ENCODE data around the gene C5AR1.
A peak's percentile ranks its signal among the peaks of the same experiment; 100 is the strongest.
"Not testable (repeated sequence)": the region's sequence is repeated elsewhere in the genome, so short reads cannot be mapped to it uniquely, and the experiment has no call there.

C5AR1 gene

GRCh38 chr19:47300867-47301266, 8.8 kb upstream of the C5AR1 start:
- H3K9me3 ChIP-seq (ENCODE audit: control insufficient read depth, low read length); H3K4me3 ChIP-seq (ENCODE audit: low read length); H3K36me3 ChIP-seq (ENCODE audit: control insufficient read depth, insufficient read depth, low read length, severe bottlenecking); DNase-seq (ENCODE audit: low read depth); H3K27me3 ChIP-seq (replicated peaks; ENCODE audit: control insufficient read depth, insufficient read depth, low read length); H3K4me1 ChIP-seq (ENCODE audit: control insufficient read depth, insufficient read depth, low read length); H3K9ac ChIP-seq (ENCODE audit: low read length): not testable (repeated sequence)

GRCh38 chr19:47302249-47302648, 7.4 kb upstream of the C5AR1 start:
- Histone ChIP-seq H3K4me1 (ENCODE audit: control insufficient read depth, insufficient read depth, low read length) (peaks cover 13% of the 10 kb centered on the region), H3K9ac (ENCODE audit: low read length) (no peak overlapping the region), H3K9me3 (ENCODE audit: control insufficient read depth, low read length) (no peaks in the 10 kb centered on the region), H3K36me3 (ENCODE audit: control insufficient read depth, insufficient read depth, low read length, severe bottlenecking) (no peaks in the 10 kb centered on the region), H3K4me3 (ENCODE audit: low read length) (no peak overlapping the region), H3K27me3 (replicated peaks; ENCODE audit: control insufficient read depth, insufficient read depth, low read length) (no peaks in the 10 kb centered on the region)
- DNase-seq (ENCODE audit: low read depth): no peak

- H3K27me3 ChIP-seq (replicated peaks; ENCODE audit: control insufficient read depth, insufficient read depth, low read length): no peaks in the 10 kb centered on the region
- H3K9me3 ChIP-seq (ENCODE audit: control insufficient read depth, low read length): no peaks in the 10 kb centered on the region
- DNase-seq (ENCODE audit: low read depth): no peak
- peaks cover 20% of the 10 kb centered on the region for H3K4me1 ChIP-seq (ENCODE audit: control insufficient read depth, insufficient read depth, low read length)
- H3K4me3 ChIP-seq (ENCODE audit: low read length): no peak overlapping the region
- no peaks in the 10 kb centered on the region for H3K36me3 ChIP-seq (ENCODE audit: control insufficient read depth, insufficient read depth, low read length, severe bottlenecking)
- no peak overlapping the region for H3K9ac ChIP-seq (ENCODE audit: low read length)
Measured at GRCh38 chr19:47303966-47304365, 5.7 kb upstream of the C5AR1 start.

GRCh38 chr19:47305309-47305751, 4.3 kb upstream of the C5AR1 start:
- DNase-seq (ENCODE audit: low read depth): peak; percentile 99
- Histone ChIP-seq H3K27me3 (replicated peaks; ENCODE audit: control insufficient read depth, insufficient read depth, low read length) (no peaks in the 10 kb centered on the region), H3K9me3 (ENCODE audit: control insufficient read depth, low read length) (no peaks in the 10 kb centered on the region), H3K4me1 (ENCODE audit: control insufficient read depth, insufficient read depth, low read length) (peaks cover 29% of the 10 kb centered on the region), H3K36me3 (ENCODE audit: control insufficient read depth, insufficient read depth, low read length, severe bottlenecking) (no peaks in the 10 kb centered on the region), H3K4me3 (ENCODE audit: low read length) (no peak overlapping the region), H3K9ac (ENCODE audit: low read length) (peak overlapping the region; percentile 56)

GRCh38 chr19:47306303-47306702, 3.4 kb upstream of the C5AR1 start:
- Histone ChIP-seq H3K27me3 (replicated peaks; ENCODE audit: control insufficient read depth, insufficient read depth, low read length) (no peaks in the 10 kb centered on the region), H3K9ac (ENCODE audit: low read length) (peak overlapping the region; percentile 56), H3K36me3 (ENCODE audit: control insufficient read depth, insufficient read depth, low read length, severe bottlenecking) (no peaks in the 10 kb centered on the region), H3K4me3 (ENCODE audit: low read length) (no peak overlapping the region), H3K9me3 (ENCODE audit: control insufficient read depth, low read length) (no peaks in the 10 kb centered on the region), H3K4me1 (ENCODE audit: control insufficient read depth, insufficient read depth, low read length) (peaks cover 38% of the 10 kb centered on the region)
- DNase-seq (ENCODE audit: low read depth): no peak

- Histone ChIP-seq H3K9ac (ENCODE audit: low read length) (peak overlapping the region; percentile 35), H3K9me3 (ENCODE audit: control insufficient read depth, low read length) (no peaks in the 10 kb centered on the region), H3K4me3 (ENCODE audit: low read length) (no peak overlapping the region), H3K27me3 (replicated peaks; ENCODE audit: control insufficient read depth, insufficient read depth, low read length) (no peaks in the 10 kb centered on the region), H3K4me1 (ENCODE audit: control insufficient read depth, insufficient read depth, low read length) (peaks cover 39% of the 10 kb centered on the region), H3K36me3 (ENCODE audit: control insufficient read depth, insufficient read depth, low read length, severe bottlenecking) (no peaks in the 10 kb centered on the region)
- peak; percentile 43 for DNase-seq (ENCODE audit: low read depth)
Measured at GRCh38 chr19:47309038-47309437, 623 bp upstream of the C5AR1 start.

GRCh38 chr19:47310323-47310722, 662 bp downstream of the C5AR1 start:
- H3K4me1 ChIP-seq (ENCODE audit: control insufficient read depth, insufficient read depth, low read length): peaks cover 45% of the 10 kb centered on the region
- no peaks in the 10 kb centered on the region for H3K36me3 ChIP-seq (ENCODE audit: control insufficient read depth, insufficient read depth, low read length, severe bottlenecking)
- no peak overlapping the region for H3K9ac ChIP-seq (ENCODE audit: low read length)
- H3K9me3 ChIP-seq (ENCODE audit: control insufficient read depth, low read length): no peaks in the 10 kb centered on the region
- no peak overlapping the region for H3K4me3 ChIP-seq (ENCODE audit: low read length)
- no peaks in the 10 kb centered on the region for H3K27me3 ChIP-seq (replicated peaks; ENCODE audit: control insufficient read depth, insufficient read depth, low read length)
- DNase-seq (ENCODE audit: low read depth): no peak

- DNase-seq (ENCODE audit: low read depth): no peak
- H3K9ac ChIP-seq (ENCODE audit: low read length): peak overlapping the region; percentile 28
- no peaks in the 10 kb centered on the region for H3K27me3 ChIP-seq (replicated peaks; ENCODE audit: control insufficient read depth, insufficient read depth, low read length)
- H3K4me1 ChIP-seq (ENCODE audit: control insufficient read depth, insufficient read depth, low read length): peaks cover 46% of the 10 kb centered on the region
- H3K9me3 ChIP-seq (ENCODE audit: control insufficient read depth, low read length): no peaks in the 10 kb centered on the region
- H3K36me3 ChIP-seq (ENCODE audit: control insufficient read depth, insufficient read depth, low read length, severe bottlenecking): no peaks in the 10 kb centered on the region
- no peak overlapping the region for H3K4me3 ChIP-seq (ENCODE audit: low read length)
Measured at GRCh38 chr19:47310819-47311218, 1.2 kb downstream of the C5AR1 start.

GRCh38 chr19:47312366-47313006, 2.8 kb downstream of the C5AR1 start:
- peaks cover 37% of the 10 kb centered on the region for H3K4me1 ChIP-seq (ENCODE audit: control insufficient read depth, insufficient read depth, low read length)
- no peaks in the 10 kb centered on the region for H3K36me3 ChIP-seq (ENCODE audit: control insufficient read depth, insufficient read depth, low read length, severe bottlenecking)
- H3K4me3 ChIP-seq (ENCODE audit: low read length): no peak overlapping the region
- no peak for DNase-seq (ENCODE audit: low read depth)
- no peak overlapping the region for H3K9ac ChIP-seq (ENCODE audit: low read length)
- H3K9me3 ChIP-seq (ENCODE audit: control insufficient read depth, low read length): no peaks in the 10 kb centered on the region
- no peaks in the 10 kb centered on the region for H3K27me3 ChIP-seq (replicated peaks; ENCODE audit: control insufficient read depth, insufficient read depth, low read length)

- no peaks in the 10 kb centered on the region for H3K9me3 ChIP-seq (ENCODE audit: control insufficient read depth, low read length)
- no peaks in the 10 kb centered on the region for H3K36me3 ChIP-seq (ENCODE audit: control insufficient read depth, insufficient read depth, low read length, severe bottlenecking)
- H3K4me1 ChIP-seq (ENCODE audit: control insufficient read depth, insufficient read depth, low read length): peaks cover 31% of the 10 kb centered on the region
- no peaks in the 10 kb centered on the region for H3K27me3 ChIP-seq (replicated peaks; ENCODE audit: control insufficient read depth, insufficient read depth, low read length)
- DNase-seq (ENCODE audit: low read depth): no peak
- H3K9ac ChIP-seq (ENCODE audit: low read length): no peak overlapping the region
- H3K4me3 ChIP-seq (ENCODE audit: low read length): no peak overlapping the region
Measured at GRCh38 chr19:47313754-47314295, 4.2 kb downstream of the C5AR1 start.

- peak; percentile 92 for DNase-seq (ENCODE audit: low read depth)
Measured at GRCh38 chr19:47315125-47315821, 5.6 kb downstream of the C5AR1 start.

More at GRCh38 chr19:47315125-47315821, 5.6 kb downstream of the C5AR1 start:
- H3K4me1 ChIP-seq (ENCODE audit: control insufficient read depth, insufficient read depth, low read length): peaks cover 21% of the 10 kb centered on the region
- H3K9me3 ChIP-seq (ENCODE audit: control insufficient read depth, low read length): no peaks in the 10 kb centered on the region
- peaks cover 5% of the 10 kb centered on the region for H3K27me3 ChIP-seq (replicated peaks; ENCODE audit: control insufficient read depth, insufficient read depth, low read length)
- peak overlapping the region; percentile 51 for H3K9ac ChIP-seq (ENCODE audit: low read length)
- H3K36me3 ChIP-seq (ENCODE audit: control insufficient read depth, insufficient read depth, low read length, severe bottlenecking): no peaks in the 10 kb centered on the region
- H3K4me3 ChIP-seq (ENCODE audit: low read length): no peak overlapping the region

Data from adipocyte (in vitro differentiated cells).